ENCODE data around the gene LEFTY2.
"Not testable (repeated sequence)": the region's sequence is repeated elsewhere in the genome, so short reads cannot be mapped to it uniquely, and the experiment has no call there.

Gene LEFTY2

GRCh38 chr1:225941187-225941941, at the start of gene LEFTY2:
Gene LEFTY2 (minus strand): TSS chr1:225941220. CDS start chr1:225941140, 80 bp downstream.
- DNase-seq, result no peak

GRCh38 chr1:225987491-225988316, 46.7 kb upstream of the LEFTY2 start:
- DNase-seq, result no peak

GRCh38 chr1:225981714-225982113, 40.7 kb upstream of the LEFTY2 start:
- no peak for DNase-seq

GRCh38 chr1:225980005-225980836, 39.2 kb upstream of the LEFTY2 start:
- no peak for DNase-seq

GRCh38 chr1:225979421-225979820, 38.4 kb upstream of the LEFTY2 start:
- no peak for DNase-seq

- no peak for DNase-seq
These were observed 37.1 kb upstream of the LEFTY2 start for GRCh38 chr1:225977937-225978748.

- DNase-seq, result not testable (repeated sequence)
These were observed 34.1 kb upstream of the LEFTY2 start for GRCh38 chr1:225975146-225975545.

GRCh38 chr1:225974454-225974853, 33.4 kb upstream of the LEFTY2 start:
- DNase-seq, result no peak

GRCh38 chr1:225973158-225973557, 32.1 kb upstream of the LEFTY2 start:
- DNase-seq, result no peak

GRCh38 chr1:225972344-225973152, 31.5 kb upstream of the LEFTY2 start:
- no peak for DNase-seq

GRCh38 chr1:225970592-225971157, 29.7 kb upstream of the LEFTY2 start:
- not testable (repeated sequence) for DNase-seq

- not testable (repeated sequence) for DNase-seq
These were observed 28.7 kb upstream of the LEFTY2 start for GRCh38 chr1:225969751-225970150.

GRCh38 chr1:225965231-225965630, 24.2 kb upstream of the LEFTY2 start:
- DNase-seq, result no peak

GRCh38 chr1:225963735-225964530, 22.9 kb upstream of the LEFTY2 start:
- DNase-seq, result no peak

GRCh38 chr1:225962440-225962975, 21.5 kb upstream of the LEFTY2 start:
- DNase-seq, result no peak

- DNase-seq, result no peak
These were observed 20.8 kb upstream of the LEFTY2 start for GRCh38 chr1:225961659-225962439.

GRCh38 chr1:225958041-225958440, 17.0 kb upstream of the LEFTY2 start:
- no peak for DNase-seq

GRCh38 chr1:225954753-225955152, 13.7 kb upstream of the LEFTY2 start:
- DNase-seq, result no peak

- DNase-seq, result no peak
These were observed 12.3 kb upstream of the LEFTY2 start for GRCh38 chr1:225953315-225953714.

Data from cortex of kidney (tissue), 1 donor.